Urinary bladder (tissue), 4 donors: ENCODE data around the gene NT5C3B. TPM values are rescaled to one million over a fixed set of nuclear protein-coding genes. Genes with fewer than 3 reads are reported as not detected.
A peak's percentile ranks its signal among the peaks of the same experiment; 100 is the strongest.

Source experiments
- DNase-seq: peaks from one replicate; pipeline ENCODE4 v3.0.0-alpha.2; 2015; ENCODE audit errors: extremely low spot score
- H3K27ac ChIP-seq: one replicate; pipeline ENCODE4 v1.5.1; 2013; ENCODE audit warnings: low read depth, mild to moderate bottlenecking, moderate library complexity
- H3K36me3 ChIP-seq: one replicate; pipeline ENCODE4 v1.6.1; 2013; ENCODE audit warnings: mild to moderate bottlenecking, moderate library complexity; ENCODE audit not compliant: insufficient read depth
- H3K4me1 ChIP-seq: one replicate; pipeline ENCODE4 v1.6.1; 2013; ENCODE audit warnings: mild to moderate bottlenecking, moderate library complexity; ENCODE audit not compliant: insufficient read depth
- H3K4me3 ChIP-seq: one replicate; pipeline ENCODE4 v1.5.1; 2013; ENCODE audit warnings: low read depth, low read length
- WGBS: extraction: QIAGEN DNeasy Blood & Tissue Kit; methylation state at CpG from one replicate; pipeline ENCODE4 v1.1.7; 2013; 5-methylcytosine and 5-hydroxymethylcytosine counted together
- polyA plus RNA-seq: library from polyadenylated mRNA; stranded (reverse); fragments of 200-250 nt; gene quantifications from one replicate; pipeline ENCODE4 v1.2.3, GENCODE V29; 2013
- total RNA-seq: library from RNA; depleted of rRNA; stranded (reverse); fragments of >200 nt; gene quantifications from one replicate; pipeline ENCODE4 v1.2.3, GENCODE V29; 2014
- donor health status: healthy with polysubstance abuse.
- donor health status: healthy.

The NT5C3B gene
- total and polyA plus RNA-seq, 2 donors = 40.8 to 67.9 TPM

DNA sequence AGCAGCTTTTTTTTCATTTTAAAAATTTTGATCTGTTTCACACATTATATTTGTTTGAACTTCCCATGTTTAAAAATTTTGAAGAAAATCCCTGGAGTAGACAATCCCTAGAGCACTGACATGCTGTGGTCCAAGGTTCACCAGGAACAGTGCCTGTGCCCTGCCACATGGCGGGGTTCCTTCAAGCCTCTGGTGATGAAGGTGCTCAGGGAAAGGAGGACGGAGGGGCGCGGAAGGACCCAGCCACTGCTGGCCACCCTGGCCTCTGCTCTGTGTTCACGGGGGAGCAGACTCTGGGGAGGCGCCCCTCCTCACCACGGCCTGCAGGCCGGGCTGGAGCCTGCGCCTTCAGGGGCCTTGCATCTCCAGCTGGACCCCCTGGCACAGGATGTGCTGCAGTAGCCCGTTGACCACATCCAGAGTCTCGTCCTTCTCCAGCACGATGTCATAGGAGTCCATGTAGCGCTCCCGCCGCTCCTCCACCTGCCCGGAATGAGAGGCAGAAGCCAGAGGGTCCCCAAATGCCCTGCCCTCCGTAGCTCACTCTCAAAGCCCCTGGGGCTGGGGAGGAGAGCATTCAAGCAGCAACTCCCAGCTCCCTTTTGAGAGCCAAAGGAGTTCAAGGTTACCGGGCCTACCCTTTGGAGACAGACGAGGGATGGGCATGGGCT lies 10.7 kb downstream of the NT5C3B start:
- H3K36me3 ChIP-seq = peaks cover 3% of the 10 kb centered on the region
- no peaks in the 10 kb centered on the region for H3K4me1 ChIP-seq
- 91% methylated on average over 19 of the region's 19 CpGs for WGBS
- DNase-seq = no peak
- H3K27ac ChIP-seq = no peak overlapping the region
- no peak overlapping the region for H3K4me3 ChIP-seq

DNA sequence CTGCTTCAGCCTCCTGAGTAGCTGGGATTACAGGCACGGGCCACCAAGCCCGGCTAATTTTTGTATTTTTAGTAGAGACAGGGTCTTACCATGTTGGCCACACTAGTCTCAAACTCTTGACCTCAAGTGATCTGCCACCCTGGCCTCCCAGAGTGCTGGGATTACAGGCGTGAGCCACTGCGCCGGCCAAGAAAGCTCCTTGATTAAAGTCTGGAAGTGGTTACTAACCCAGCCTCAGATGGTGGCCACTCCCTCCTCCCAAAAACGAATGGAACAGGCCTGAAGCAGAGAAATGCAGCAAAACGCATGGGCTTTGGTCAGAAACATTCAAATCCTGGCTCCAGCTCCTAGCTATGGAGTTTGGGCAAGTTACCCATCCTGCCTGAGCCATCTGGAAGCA lies 11.9 kb downstream of the NT5C3B start:
- no peak overlapping the region for H3K27ac ChIP-seq
- 42% methylated on average over 7 of the region's 7 CpGs for WGBS
- DNase-seq = no peak
- no peaks in the 10 kb centered on the region for H3K4me1 ChIP-seq
- peaks cover 3% of the 10 kb centered on the region for H3K36me3 ChIP-seq
- H3K4me3 ChIP-seq = no peak overlapping the region

DNA sequence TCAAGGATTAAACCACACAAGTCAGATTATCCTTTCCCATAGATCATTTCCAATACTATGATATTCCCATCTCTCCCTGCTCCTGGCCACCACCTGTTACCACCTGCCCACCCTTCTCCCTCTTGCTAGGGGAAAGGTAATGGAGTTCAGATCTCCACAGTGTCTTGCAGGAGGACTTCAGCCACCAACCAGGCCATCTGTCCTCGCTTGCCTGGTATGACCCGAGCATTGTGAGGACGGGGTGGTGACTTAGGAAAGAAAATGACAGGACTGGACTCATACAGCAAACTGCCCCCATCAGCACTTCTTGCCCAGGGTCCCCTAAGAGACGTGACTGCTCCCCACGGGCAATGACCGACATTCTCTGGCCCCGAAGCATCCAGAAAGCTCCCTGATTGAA lies 12.5 kb downstream of the NT5C3B start:
- no peak for DNase-seq
- WGBS = 85% methylated on average over 7 of the region's 7 CpGs
- Histone ChIP-seq H3K4me3 (no peak overlapping the region), H3K4me1 (no peaks in the 10 kb centered on the region), H3K27ac (no peak overlapping the region), H3K36me3 (peaks cover 3% of the 10 kb centered on the region)

DNA sequence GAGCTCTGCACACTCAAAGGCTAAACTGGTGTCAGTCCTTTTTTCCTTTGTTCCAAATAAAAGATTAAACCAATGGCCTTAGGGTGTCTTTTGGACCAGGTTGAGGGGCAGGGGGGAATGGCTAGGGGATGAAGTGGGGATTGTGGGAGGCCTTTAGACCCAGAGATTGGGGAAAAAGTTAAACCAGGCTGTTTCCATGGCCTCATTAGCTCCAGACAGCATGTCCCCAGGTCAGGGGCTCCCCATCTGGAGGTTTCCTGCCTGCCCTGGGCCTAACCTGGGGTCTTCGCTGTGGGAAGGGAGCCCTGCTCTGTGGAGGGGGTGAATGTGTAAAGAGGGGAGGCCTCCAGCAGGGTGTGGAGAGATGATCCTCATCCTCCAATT lies 12.9 kb downstream of the NT5C3B start:
- DNase-seq = no peak
- Histone ChIP-seq H3K4me1 (no peaks in the 10 kb centered on the region), H3K36me3 (peaks cover 3% of the 10 kb centered on the region), H3K4me3 (no peak overlapping the region), H3K27ac (no peak overlapping the region)
- WGBS = 81% methylated on average over 1 of the region's 1 CpG

DNA sequence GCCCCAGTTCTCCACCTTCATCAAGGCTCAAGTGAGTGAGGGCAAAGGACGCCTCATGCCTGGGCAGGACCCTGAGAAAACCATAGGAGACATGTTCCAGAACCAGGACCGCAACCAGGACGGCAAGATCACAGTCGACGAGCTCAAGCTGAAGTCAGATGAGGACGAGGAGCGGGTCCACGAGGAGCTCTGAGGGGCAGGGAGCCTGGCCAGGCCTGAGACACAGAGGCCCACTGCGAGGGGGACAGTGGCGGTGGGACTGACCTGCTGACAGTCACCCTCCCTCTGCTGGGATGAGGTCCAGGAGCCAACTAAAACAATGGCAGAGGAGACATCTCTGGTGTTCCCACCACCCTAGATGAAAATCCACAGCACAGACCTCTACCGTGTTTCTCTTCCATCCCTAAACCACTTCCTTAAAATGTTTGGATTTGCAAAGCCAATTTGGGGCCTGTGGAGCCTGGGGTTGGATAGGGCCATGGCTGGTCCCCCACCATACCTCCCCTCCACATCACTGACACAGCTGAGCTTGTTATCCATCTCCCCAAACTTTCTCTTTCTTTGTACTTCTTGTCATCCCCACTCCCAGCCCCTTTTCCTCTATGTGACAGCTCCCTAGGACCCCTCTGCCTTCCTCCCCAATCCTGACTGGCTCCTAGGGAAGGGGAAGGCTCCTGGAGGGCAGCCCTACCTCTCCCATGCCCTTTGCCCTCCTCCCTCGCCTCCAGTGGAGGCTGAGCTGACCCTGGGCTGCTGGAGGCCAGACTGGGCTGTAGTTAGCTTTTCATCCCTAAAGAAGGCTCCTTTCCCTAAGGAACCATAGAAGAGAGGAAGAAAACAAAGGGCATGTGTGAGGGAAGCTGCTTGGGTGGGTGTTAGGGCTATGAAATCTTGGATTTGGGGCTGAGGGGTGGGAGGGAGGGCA lies 13.6 kb downstream of the NT5C3B start:
- DNase-seq = no peak
- Histone ChIP-seq H3K4me3 (no peak overlapping the region), H3K36me3 (peaks cover 3% of the 10 kb centered on the region), H3K27ac (no peak overlapping the region), H3K4me1 (no peaks in the 10 kb centered on the region)
- WGBS = 72% methylated on average over 12 of the region's 12 CpGs

DNA sequence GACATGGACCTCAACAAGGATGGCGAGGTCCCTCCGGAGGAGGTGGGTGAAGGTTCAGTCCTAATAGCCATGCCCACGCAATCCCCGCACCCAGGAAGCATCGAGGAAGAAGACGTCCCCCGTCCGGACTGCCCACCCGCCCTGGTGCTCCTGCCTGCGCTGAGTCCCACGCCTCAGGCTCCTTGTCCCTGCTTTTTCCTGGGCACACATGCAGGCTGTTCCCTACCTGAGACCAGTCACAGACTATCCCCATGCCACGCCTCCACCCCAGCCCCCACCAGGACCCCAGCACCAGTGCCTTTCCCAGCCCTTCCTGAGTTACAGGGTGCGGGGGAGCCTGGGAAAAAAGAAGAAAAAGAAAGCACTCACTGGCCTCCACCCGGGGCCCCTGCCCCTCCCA lies 14.3 kb downstream of the NT5C3B start:
- no peaks in the 10 kb centered on the region for H3K4me1 ChIP-seq
- H3K27ac ChIP-seq = no peak overlapping the region
- H3K36me3 ChIP-seq = peaks cover 3% of the 10 kb centered on the region
- no peak overlapping the region for H3K4me3 ChIP-seq
- no peak for DNase-seq
- 88% methylated on average over 14 of the region's 14 CpGs for WGBS

DNA sequence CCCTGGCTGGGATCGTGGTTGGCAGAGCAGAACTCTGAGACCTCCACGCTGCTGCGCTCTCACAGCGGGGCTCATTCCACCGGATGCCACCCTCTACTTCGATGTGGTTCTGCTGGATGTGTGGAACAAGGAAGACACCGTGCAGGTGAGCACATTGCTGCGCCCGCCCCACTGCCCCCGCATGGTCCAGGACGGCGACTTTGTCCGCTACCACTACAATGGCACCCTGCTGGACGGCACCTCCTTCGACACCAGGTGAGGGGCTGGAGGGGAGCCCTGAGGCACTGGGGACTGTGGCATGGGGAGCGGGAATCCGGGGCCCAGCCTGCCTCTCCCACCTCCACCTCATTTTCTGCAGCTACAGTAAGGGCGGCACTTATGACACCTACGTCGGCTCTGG lies 18.0 kb downstream of the NT5C3B start:
- WGBS = 96% methylated on average over 20 of the region's 20 CpGs
- H3K36me3 ChIP-seq = no peaks in the 10 kb centered on the region
- no peak overlapping the region for H3K27ac ChIP-seq
- no peak for DNase-seq
- H3K4me1 ChIP-seq = no peaks in the 10 kb centered on the region
- no peak overlapping the region for H3K4me3 ChIP-seq

DNA sequence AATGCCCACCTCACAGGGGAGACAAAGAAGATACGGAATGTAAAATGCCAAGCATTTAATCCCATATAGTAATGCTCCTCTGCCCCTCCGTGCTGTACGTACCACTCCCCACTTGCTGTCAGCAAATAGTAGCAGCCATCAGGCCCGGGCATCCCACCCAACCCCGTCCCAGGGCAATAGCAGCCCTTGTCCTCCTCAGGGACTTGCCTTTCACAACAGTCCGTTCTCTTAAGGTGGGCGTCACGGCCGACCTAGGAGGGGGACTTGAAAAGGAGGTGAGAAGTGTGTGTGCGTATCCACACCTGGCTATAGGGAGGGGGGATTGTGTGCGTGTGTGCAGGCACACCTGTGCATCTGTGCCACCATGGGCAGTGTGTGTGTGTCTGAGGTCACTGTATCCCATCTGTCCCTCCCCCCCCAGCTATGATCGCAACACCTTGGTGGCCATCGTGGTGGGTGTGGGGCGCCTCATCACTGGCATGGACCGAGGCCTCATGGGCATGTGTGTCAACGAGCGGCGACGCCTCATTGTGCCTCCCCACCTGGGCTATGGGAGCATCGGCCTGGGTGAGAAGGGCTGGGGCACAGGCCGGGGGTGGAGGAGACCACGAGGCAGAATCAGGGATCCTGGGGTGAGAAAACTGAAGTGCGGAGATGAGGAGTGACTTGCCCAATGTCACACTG lies 19.3 kb downstream of the NT5C3B start:
- no peaks in the 10 kb centered on the region for H3K36me3 ChIP-seq
- H3K27ac ChIP-seq = no peak overlapping the region
- H3K4me3 ChIP-seq = no peak overlapping the region
- DNase-seq = no peak
- no peaks in the 10 kb centered on the region for H3K4me1 ChIP-seq
- WGBS = 93% methylated on average over 23 of the region's 23 CpGs

DNA sequence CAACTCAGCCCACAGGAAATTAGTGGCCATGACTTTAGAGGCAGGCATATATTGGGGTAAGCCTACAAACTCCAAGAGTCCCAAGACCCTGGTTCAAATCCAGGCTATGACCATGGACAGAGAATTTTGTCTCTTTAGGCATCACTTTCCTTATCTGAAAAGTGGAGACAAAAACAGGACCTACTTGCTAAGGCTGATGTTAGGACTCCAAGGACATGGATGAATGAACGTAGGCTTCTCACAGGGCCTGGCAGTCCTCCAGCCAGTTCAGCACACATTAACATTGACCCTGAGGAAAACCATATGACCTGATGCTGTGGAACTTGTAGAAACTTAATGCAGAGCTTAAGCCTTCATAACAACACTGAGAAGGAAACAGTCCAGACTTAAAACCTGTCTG lies 21.8 kb downstream of the NT5C3B start:
- Histone ChIP-seq H3K27ac (no peak overlapping the region), H3K4me3 (no peak overlapping the region), H3K4me1 (no peaks in the 10 kb centered on the region), H3K36me3 (no peaks in the 10 kb centered on the region)
- DNase-seq = no peak
- WGBS = 25% methylated on average over 1 of the region's 1 CpG

DNA sequence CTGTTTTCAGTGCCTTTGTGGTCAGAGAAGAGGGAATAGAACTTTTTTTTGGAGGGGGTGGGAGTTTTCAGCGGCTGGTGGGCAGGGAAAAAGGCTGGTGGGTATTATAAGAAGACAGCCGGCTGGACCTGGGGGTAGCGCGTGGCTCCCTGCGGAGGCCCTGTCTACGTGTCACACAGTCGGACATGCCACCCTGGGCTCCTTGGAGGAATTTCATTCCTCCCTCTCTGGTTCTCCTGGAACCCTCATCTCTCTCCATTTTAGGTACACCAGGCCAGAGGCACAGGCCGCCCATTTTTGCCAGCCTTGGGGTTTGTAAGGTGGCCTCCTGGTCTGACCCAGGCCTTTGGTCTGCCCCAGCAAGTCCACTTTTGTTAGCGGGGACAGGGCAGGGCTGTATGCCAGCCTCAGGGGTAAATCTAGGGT lies 22.3 kb downstream of the NT5C3B start:
- DNase-seq = no peak
- no peaks in the 10 kb centered on the region for H3K4me1 ChIP-seq
- H3K4me3 ChIP-seq = peak overlapping the region; percentile 83
- H3K36me3 ChIP-seq = no peaks in the 10 kb centered on the region
- WGBS = 48% methylated on average over 9 of the region's 9 CpGs
- H3K27ac ChIP-seq = no peak overlapping the region

DNA sequence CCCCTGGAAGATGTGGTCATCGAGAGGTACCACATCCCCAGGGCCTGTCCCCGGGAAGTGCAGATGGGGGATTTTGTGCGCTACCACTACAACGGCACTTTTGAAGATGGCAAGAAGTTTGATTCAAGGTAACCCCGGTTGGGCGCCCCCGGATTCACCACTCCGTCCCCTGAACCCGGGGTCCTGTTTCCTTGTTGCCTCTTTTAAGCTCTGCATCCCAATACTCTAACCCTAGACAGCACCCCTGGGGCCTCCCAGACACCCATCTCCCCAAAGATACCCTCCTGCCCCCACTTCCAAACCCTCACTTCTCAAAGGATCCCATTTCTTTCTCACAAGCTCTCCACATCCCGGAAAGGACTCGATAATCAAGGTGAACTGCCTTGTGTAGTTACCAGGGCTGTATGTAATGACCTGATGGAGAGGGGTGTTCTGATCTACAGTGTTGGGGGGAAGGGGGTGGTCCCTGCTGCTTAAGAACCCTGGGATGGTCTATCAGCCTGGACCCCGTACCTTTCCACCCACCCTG lies 22.8 kb downstream of the NT5C3B start:
- WGBS = 20% methylated on average over 12 of the region's 12 CpGs
- Histone ChIP-seq H3K36me3 (no peaks in the 10 kb centered on the region), H3K27ac (peak overlapping the region; percentile 51), H3K4me1 (no peaks in the 10 kb centered on the region), H3K4me3 (peak overlapping the region; percentile 83)
- no peak for DNase-seq

DNA sequence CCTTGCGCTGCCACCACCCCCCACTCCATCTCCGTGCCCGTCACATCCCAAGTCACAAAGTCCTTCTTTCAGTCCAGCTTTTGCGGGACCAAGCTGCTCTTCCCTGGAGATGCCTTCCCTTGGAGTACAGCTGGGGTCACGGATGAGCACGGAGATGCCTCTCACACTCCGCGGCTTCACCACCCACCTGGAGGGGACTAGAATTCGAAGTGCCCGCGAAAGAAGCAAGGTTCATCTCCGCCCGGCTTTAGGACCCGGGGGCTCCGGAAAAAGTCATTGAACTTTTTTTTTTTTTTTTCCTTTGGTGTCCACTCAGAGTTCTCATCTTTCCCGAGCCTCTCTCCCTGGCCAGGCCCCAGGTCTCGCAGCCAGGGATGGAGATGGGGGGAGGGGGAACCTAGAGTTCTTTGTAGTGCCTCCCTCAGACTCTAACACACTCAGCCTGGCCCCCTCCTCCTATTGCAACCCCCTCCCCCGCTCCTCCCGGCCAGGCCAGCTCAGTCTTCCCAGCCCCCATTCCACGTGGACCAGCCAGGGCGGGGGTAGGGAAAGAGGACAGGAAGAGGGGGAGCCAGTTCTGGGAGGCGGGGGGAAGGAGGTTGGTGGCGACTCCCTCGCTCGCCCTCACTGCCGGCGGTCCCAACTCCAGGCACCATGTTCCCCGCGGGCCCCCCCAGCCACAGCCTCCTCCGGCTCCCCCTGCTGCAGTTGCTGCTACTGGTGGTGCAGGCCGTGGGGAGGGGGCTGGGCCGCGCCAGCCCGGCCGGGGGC lies 23.5 kb downstream of the NT5C3B start, which contains the start of gene FKBP10:
Gene FKBP10, plus strand, starts transcription at position 624 of the 771 bp plus-strand sequence. Its CDS starts 31 bp downstream, at position 655.
- Histone ChIP-seq H3K27ac (peak within 1 kb of the TSS; percentile 51), H3K4me1 (no peaks in the 10 kb centered on the region), H3K4me3 (peak within 1 kb of the TSS; percentile 83), H3K36me3 (no peaks in the 10 kb centered on the region)
- 2% methylated on average over 34 of the region's 35 CpGs for WGBS
- peak; percentile 77 for DNase-seq
